Fibroblast of mammary gland (primary cell): ENCODE measurements around the gene DDX39B.

Experiments
- DNase-seq: peaks from one replicate; pipeline ENCODE4 v3.0.0-alpha.2; 2010; ENCODE audit warnings: low read depth
- H3K4me3 ChIP-seq: 2 replicates; pipeline ENCODE4 v1.5.1; 2011; ENCODE audit warnings: low read depth, mild to moderate bottlenecking, low read length, moderate library complexity; ENCODE audit not compliant: control insufficient read depth
- CTCF ChIP-seq: conservative IDR thresholded peaks from 2 replicates; pipeline ENCODE4 v1.5.1; 2011; ENCODE audit warnings: low read depth, low read length, inconsistent platforms; ENCODE audit not compliant: control insufficient read depth, insufficient read depth

Gene DDX39B

DNA sequence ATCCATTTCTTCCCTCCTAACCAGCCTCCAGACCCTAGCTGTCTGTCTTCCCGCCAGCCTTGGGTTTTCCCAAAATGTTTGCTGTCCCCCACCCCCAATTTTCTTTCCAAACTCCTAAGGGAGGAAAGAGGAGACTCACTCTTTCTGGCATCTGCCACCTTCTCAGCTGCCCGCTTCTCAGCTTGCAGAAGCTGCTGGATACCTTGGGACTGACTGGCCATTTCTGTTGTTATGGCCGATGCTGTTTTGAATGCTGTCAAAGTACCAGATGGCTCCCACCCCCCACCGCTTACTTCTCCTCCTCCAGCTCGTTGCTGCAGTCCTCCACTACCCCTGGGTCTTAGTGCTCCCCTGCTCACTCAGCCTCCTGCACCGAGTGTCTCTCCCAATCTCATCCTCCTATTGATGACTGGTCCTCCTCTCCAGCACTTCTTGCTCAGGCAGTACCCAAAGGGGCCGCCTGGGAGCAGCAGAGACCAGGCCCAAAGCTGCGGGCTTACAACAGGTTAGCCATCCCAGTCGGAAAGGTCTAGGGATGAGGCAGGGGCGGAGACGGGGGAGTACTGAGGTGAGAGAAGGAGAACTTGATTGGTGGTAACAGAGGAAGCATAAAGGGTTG lies 4.6 kb upstream of the DDX39B start, which contains the start of gene ATP6V1G2:
Gene ATP6V1G2, minus strand, starts transcription at position 270 of the 619 bp plus-strand sequence. Its CDS starts 49 bp downstream, at position 221.
- peak within 1 kb of the TSS; percentile 41 for H3K4me3 ChIP-seq
- peak; percentile 99 for TF ChIP-seq CTCF
- peak; percentile 91 for DNase-seq

- no peak for TF ChIP-seq CTCF
- no peak overlapping the region for H3K4me3 ChIP-seq
- DNase-seq = no peak
These were observed 3.5 kb upstream of the DDX39B start for GRCh38 chr6:31545291-31545690.

- H3K4me3 ChIP-seq = no peak overlapping the region
- TF ChIP-seq CTCF = no peak
- no peak for DNase-seq
These were observed 2.9 kb upstream of the DDX39B start for GRCh38 chr6:31544676-31545075.

- no peak overlapping the region for H3K4me3 ChIP-seq
- DNase-seq = no peak
- TF ChIP-seq CTCF = no peak
These were observed 1.8 kb upstream of the DDX39B start for GRCh38 chr6:31543639-31544038.

GRCh38 chr6:31541059-31541657 lies 645 bp downstream of the DDX39B start:
- DNase-seq = peak; percentile 60
- no peak for TF ChIP-seq CTCF
- H3K4me3 ChIP-seq = peak overlapping the region; percentile 100

DNA sequence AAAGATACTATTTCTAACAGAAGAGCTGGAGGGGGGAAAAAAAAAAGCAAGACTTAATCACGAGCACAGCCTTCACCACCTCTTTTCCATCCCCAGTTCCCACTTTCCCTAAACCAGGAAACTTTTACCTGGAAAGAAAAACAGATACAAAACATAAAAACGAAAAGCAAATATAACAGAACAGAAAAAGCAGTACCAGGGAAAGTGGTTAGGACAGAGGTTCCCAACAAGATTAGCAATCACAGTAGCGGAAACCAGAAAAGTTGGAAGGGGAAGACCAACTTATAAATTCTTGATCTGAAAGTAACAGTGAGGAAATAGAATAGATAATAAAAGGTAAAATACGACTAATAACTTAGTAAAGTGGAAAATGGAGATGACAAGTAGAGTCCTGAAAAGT lies 1.2 kb downstream of the DDX39B start:
- no peak for TF ChIP-seq CTCF
- DNase-seq = no peak
- H3K4me3 ChIP-seq = peak overlapping the region; percentile 100
